ENCODE data around the gene DCAF4.

The DCAF4 gene

GRCh38 chr14:72929316-72930080, 3.2 kb downstream of the DCAF4 start:
- no peak for TF ChIP-seq CTCF (IDR thresholded peaks at IDR 0.05; ENCODE audit: control extremely low read depth, extremely low read depth, low read depth, missing control alignments)
- ChIA-PET POLR2A (no interaction called here), CTCF (interaction anchor here (1.3 kb wide), 1 partner anchor 415 kb away, joined by 4 read pairs; no protein-coding TSS in a partner anchor)
- no peak for DNase-seq (ENCODE audit: extremely low spot score)

- ChIA-PET CTCF (interaction anchor here (1.8 kb wide), 1 partner anchor 16 kb away, joined by 4 read pairs; no protein-coding TSS in a partner anchor), POLR2A (interaction anchor here (0.7 kb wide), 1 partner anchor 413 kb away, joined by 3 read pairs; no protein-coding TSS in a partner anchor)
- DNase-seq (ENCODE audit: extremely low spot score) = no peak
- TF ChIP-seq CTCF (IDR thresholded peaks at IDR 0.05; ENCODE audit: control extremely low read depth, extremely low read depth, low read depth, missing control alignments) = no peak
Measured at GRCh38 chr14:72932893-72933292, 6.6 kb downstream of the DCAF4 start.

- DNase-seq (ENCODE audit: extremely low spot score) = no peak
- ChIA-PET CTCF (interaction anchor here (0.8 to 4.6 kb wide), 3 partner anchors 9 to 423 kb away, joined by 3 to 39 read pairs (median 4); no protein-coding TSS in a partner anchor), POLR2A (no interaction called here)
Measured at GRCh38 chr14:72939630-72940029, 13.4 kb downstream of the DCAF4 start.

GRCh38 chr14:72941286-72941985, 15.2 kb downstream of the DCAF4 start:
- CTCF ChIA-PET = interaction anchor here (1.0 to 1.1 kb wide), 2 partner anchors 33 to 424 kb away, joined by 3 read pairs; no protein-coding TSS in a partner anchor
- POLR2A ChIA-PET = no interaction called here

More at GRCh38 chr14:72939630-72940029, 13.4 kb downstream of the DCAF4 start:
- no peak for TF ChIP-seq CTCF (IDR thresholded peaks at IDR 0.05; ENCODE audit: control extremely low read depth, extremely low read depth, low read depth, missing control alignments)

GRCh38 chr14:72942934-72943333, 16.7 kb downstream of the DCAF4 start:
- no peak for DNase-seq (ENCODE audit: extremely low spot score)
- ChIA-PET POLR2A (no interaction called here), CTCF (interaction anchor here (1.1 kb wide), 1 partner anchor 426 kb away, joined by 3 read pairs; no protein-coding TSS in a partner anchor)
- TF ChIP-seq CTCF (IDR thresholded peaks at IDR 0.05; ENCODE audit: control extremely low read depth, extremely low read depth, low read depth, missing control alignments) = no peak

More at GRCh38 chr14:72941286-72941985, 15.2 kb downstream of the DCAF4 start:
- no peak for DNase-seq (ENCODE audit: extremely low spot score)
- no peak for TF ChIP-seq CTCF (IDR thresholded peaks at IDR 0.05; ENCODE audit: control extremely low read depth, extremely low read depth, low read depth, missing control alignments)

GRCh38 chr14:72943876-72944430, 17.7 kb downstream of the DCAF4 start:
- no peak for TF ChIP-seq CTCF (IDR thresholded peaks at IDR 0.05; ENCODE audit: control extremely low read depth, extremely low read depth, low read depth, missing control alignments)
- POLR2A ChIA-PET = no interaction called here
- CTCF ChIA-PET = interaction anchor here (2.3 kb wide), 1 partner anchor 428 kb away, joined by 10 read pairs; no protein-coding TSS in a partner anchor
- no peak for DNase-seq (ENCODE audit: extremely low spot score)
